Fibroblast of pulmonary artery (primary cell): ENCODE data around the gene PIP5K1B.

Experiments
- DNase-seq: peaks from one replicate; pipeline ENCODE4 v3.0.0-alpha.2; 2010; ENCODE audit warnings: low read depth
- H3K4me3 ChIP-seq: replicated peaks from 2 replicates; pipeline ENCODE4 v1.5.1; 2011; ENCODE audit warnings: low read depth, mild to moderate bottlenecking, control low read depth, low read length, moderate library complexity
- CTCF ChIP-seq: IDR thresholded peaks from 2 replicates; pipeline ENCODE4 v1.5.1; 2011; ENCODE audit warnings: mild to moderate bottlenecking, control low read depth, low read length, inconsistent platforms; ENCODE audit errors: missing control alignments

The PIP5K1B gene

GRCh38 chr9:68925175-68925574 lies 220.1 kb downstream of the PIP5K1B start:
- no peak overlapping the region for H3K4me3 ChIP-seq
- no peak for DNase-seq
- TF ChIP-seq CTCF, result no peak

GRCh38 chr9:68927165-68927564 lies 222.1 kb downstream of the PIP5K1B start:
- no peak for TF ChIP-seq CTCF
- DNase-seq, result no peak

GRCh38 chr9:68931821-68932220 lies 226.8 kb downstream of the PIP5K1B start:
- no peak overlapping the region for H3K4me3 ChIP-seq
- no peak for TF ChIP-seq CTCF
- DNase-seq, result no peak

More at GRCh38 chr9:68927165-68927564, 222.1 kb downstream of the PIP5K1B start:
- no peak overlapping the region for H3K4me3 ChIP-seq

- no peak for DNase-seq
- no peak overlapping the region for H3K4me3 ChIP-seq
- no peak for TF ChIP-seq CTCF
Observed at GRCh38 chr9:68932458-68932857, 227.4 kb downstream of the PIP5K1B start.

GRCh38 chr9:68933434-68934328 lies 228.6 kb downstream of the PIP5K1B start:
- no peak for TF ChIP-seq CTCF
- no peak for DNase-seq
- no peak overlapping the region for H3K4me3 ChIP-seq

- no peak for TF ChIP-seq CTCF
- no peak overlapping the region for H3K4me3 ChIP-seq
- DNase-seq, result no peak
Observed at GRCh38 chr9:68934329-68934644, 229.2 kb downstream of the PIP5K1B start.

GRCh38 chr9:68940573-68940972 lies 235.5 kb downstream of the PIP5K1B start:
- TF ChIP-seq CTCF, result no peak
- DNase-seq, result no peak
- no peak overlapping the region for H3K4me3 ChIP-seq
